CD4-positive, alpha-beta T cell treated with Interleukin-17A for 4 hours (primary cell): ENCODE data around the gene TCEANC2.
"Not testable (repeated sequence)": the region's sequence is repeated elsewhere in the genome, so short reads cannot be mapped to it uniquely, and the experiment has no call there.

Experiments used
- DNase-seq: peaks from one replicate; pipeline ENCODE4 v3.0.0-alpha.2; 2020; ENCODE audit warnings: mixed read lengths

The TCEANC2 gene

DNA sequence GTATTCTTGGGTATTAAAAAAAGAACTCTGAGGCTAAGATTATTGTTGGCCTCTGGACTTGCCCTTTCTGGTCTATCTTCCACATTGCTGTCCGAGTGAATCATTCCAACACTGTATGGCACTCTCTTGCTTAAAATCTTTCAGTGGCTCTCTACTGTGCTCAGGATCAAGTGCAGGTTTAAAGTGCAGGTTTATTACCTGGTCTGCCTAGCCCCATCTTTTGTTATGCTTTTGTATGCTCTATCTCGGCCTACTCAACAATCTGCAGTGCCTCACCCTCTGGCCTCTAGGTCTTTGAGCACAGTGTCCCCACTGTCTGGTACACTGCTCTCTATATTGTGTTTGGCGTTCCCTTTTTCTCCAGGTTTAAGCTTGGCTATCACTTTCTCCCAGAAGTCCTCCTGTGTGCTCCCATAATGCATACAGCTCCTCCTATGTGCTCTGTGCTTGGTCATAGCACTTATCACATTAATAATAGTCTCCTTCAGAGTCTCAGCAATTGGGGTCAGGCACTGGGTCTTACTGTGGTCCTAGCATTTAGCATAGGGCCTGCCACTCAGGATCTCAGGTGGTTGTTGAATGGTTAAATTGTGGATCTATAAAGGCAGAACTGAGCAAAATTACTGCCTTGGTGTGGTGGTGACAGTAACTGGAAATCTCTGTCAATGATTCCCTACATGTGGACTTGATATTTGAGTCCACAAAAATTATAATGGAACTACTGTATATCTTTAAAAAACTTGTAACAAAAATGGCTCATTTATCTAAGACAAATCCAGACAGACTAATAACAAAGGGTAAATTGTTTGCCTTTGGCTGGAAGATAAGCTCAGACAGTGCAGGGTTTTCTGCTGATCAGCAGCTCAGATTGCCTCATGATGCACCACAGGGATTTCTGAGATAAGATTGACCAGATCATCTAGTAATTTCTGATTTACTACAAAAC lies 24.8 kb upstream of the TCEANC2 start:
- DNase-seq: no peak

DNA sequence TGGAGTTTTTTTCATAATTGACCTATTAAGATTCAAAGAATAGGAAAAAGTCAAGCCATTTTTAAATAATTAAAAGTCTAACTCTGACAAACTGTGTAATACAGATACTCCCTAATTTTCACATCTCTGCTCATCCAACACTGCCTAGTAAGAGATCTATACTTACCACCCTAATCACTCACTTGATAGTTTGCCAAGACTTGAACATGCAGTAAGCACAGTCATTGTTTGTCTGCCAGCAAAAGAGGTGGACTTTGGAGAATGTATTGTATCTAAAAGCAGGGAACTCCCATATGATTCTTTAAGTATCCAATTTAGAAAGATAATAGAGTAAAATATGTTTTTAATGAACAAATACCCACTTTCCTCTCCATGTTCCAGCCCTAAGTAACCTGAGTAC lies 15.9 kb upstream of the TCEANC2 start:
- no peak for DNase-seq

DNA sequence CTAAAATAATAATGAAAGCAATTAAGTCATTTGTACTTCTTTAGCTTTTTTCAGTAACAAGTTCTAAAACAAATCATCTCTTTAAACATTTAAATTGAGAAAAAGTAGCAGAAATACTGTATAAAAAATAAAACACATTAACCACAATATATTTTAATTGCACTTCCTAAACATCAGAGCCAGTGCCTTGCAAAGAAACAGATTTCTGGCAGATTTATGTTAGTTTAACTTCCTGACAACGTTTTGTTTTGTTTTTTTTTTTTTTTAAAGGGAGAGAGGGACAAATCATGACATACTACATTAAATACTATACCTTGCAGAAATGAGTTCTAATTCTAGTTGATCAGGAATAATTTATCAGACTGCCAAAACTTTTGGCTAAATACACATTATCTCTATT lies 11.6 kb upstream of the TCEANC2 start:
- no peak for DNase-seq

DNA sequence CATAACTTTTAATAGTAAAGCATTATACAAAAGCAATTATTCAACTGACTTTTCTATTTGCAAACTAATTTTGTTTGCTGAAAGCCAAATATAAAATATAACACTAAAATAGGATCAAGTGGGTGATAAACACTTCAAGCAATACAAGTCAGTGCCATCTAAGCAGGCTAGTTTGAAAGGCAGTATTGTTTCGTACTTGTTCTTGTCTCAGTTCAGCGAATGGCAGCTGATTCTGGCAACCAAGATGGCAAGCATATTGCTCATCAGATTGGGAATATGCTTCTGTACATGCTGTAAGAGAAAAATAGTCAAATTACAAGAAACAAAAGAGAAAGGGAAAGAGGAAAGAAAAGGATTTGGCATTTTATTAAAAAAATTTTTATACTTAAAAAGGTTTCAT lies 7.9 kb upstream of the TCEANC2 start:
- no peak for DNase-seq

DNA sequence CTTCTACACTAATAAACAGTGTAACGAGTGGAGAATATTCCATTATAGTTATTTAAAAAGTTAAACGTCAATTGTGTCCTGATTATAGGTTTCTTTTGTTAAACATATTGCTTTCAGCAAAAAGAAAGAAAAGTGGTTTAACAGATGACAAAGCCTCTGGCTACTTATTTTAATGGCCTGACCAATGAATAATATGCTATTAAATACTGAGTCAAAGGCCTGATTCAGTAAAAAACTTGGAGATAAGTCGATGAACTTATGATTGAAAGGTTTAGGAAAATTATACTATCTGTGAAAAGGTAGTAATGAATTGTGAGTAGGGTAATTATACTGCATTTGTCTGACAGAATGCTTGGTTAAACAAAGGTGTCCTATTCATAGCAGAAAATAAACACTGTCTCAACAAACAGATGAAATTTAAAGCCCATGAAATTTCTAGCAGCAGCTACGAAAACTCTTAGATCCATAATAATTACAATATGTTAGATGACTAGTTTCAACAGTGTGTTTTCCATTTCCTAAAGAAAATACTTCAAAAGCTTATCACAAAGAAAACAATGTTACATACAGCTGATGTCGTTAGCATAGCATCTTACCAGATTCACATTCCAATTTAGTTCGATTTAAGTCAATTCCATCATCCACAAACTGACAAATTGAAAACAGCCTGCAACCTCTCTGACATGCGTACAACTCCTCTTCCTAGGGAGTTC lies 6.6 kb upstream of the TCEANC2 start:
- DNase-seq: no peak

DNA sequence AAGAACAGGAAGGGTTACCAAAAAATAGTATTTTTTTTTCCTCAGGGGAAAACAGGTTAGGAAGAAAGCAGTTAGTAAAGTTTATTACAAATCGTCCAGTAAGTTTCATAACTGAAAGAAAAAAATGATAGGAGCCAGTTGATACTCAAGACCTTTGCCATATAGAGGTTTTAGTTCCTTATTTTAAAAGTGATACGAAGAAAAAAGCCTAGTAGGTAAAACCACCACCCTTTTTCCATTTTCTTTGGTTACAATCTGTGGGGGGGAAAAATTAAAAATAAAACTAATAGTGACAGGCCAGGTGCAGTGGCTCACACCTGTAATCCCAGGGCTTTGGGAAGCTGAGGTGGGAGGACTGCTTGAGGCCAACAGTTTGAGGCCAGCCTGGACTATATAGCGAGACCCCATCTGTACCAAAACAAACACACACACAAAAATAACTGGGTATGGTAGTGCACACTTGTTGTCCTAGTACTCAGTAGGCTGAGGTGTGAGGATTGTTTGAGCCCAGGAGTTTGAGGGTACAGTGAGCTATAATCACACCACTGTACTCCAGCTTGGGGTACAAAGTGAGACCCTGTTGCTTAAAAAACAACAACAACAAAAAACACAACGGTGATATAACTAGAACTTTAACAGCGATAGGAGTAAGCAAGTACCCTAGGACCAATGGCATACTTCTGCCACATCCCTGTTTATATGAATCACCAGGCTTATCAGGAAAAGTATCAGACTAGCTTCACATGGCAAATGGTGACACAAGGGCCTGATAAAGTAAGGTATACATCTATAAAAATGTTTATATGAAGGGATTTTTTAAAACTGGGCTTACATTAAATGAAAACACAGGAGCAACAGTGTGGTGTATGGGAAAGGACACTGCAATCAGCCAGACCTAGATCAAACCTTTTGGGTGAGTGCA lies 5.8 kb upstream of the TCEANC2 start:
- no peak for DNase-seq

DNA sequence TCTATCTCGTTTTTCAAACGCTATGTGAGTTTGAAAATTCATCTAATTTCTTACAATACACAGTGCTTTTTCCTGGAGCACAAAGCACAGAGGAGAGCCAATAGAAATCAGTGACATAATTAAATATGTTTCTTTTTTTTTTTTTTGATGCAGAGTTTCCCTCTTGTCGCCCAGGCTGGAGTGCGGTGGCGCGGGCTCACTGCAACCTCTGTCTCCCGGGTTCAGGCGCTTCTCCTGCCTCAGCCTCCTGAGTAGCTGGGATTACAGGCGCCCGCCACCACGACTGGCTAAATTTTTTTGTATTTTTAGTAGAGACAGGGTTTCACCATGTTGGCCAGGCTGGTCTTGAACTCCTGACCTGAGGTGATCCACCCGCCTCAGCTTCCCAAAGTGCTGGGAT lies 3.0 kb upstream of the TCEANC2 start:
- not testable (repeated sequence) for DNase-seq

DNA sequence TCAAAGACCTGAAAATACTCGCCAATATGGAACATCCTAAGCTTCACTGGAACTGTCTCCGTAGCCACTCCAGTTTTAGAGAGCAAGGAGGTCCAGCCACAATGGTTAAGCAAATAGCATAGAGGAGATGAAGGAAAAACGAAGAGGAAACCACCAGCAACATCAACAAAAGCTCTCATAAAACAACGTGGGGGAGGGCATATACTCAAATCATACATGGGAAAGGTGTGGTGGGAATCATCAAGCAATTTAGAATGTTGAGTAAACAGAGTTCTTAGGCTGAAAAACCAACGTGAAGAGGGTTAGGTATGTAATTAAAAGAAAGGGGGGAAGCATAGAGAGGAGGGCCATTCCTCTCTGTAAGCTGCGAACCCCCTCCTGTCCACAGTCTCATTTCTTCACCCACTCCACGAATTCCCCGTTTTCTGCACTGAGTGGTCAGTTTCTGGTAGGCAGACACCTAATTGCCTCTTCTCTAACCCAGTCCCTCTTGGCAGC lies 1.4 kb upstream of the TCEANC2 start:
- no peak for DNase-seq

DNA sequence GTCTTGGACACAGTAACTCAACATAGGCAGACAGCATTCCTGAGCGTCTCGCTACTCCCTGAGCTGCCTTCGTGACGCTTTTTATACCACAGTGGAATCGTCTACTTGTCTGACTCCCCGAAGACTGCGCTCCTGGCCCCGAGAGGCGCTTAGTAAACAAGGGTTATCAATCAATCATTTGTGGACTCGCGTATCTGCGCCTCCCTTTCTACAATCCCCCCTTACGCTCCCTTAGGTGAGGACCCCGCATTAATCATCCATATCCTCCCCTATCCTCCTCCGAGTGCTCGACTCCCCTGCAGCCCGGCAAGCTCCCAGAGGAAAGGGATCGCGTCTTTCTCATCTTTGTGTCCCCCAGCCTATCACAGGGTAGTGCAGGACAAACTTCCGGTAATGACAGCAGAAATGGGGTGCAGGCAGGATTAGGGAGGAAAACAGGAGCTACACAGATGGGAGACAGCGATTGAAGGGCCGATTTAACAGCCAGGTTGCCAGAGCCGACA lies 926 bp upstream of the TCEANC2 start:
- DNase-seq: peak; percentile 34

DNA sequence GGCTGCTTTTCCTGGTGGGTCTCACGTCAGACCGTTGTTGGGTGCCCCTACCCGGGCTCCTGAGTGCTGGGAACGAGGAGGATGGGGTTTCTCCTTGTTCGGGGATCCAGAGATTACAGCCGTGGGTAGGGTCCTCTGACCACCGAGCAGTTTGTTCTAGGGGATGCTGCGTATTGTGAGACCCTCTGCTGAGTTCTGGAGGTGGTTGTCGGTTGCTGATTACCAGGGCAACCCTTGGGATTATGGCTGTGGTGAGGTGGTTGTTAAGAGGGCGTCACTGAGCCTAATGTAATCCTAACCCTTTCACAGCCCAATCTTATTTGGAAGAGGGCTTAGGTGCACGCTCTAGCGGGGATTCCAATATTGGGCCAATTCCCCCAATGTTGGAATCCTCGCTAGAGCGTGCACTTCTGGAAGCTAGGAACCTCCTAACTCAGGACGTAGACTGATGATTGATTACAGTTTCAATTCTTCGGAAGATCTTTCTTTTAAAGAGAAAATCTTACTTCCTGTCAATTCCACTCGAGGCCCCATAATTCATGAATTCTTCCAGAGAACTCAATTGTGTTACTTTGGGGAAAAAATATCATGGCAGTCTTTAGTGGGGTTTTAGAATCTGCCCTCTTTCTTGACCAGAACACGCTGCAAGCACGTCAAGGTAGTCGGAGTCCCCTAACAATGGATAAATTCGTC lies 483 bp downstream of the TCEANC2 start:
- no peak for DNase-seq

DNA sequence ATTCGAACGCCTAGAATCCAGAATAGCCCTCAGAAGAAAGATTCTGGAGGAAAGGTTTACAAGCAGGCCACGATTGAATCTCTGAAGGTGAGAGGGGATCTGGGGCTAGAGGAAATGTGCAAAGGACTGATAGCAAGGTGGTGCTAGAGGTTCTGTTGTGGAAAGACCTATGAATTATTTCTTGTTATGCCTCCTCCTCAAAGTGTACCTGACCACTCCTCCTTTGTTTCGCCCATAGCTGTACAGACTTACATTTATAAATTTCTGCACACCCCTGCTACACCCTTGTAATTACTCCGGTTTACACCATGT lies 986 bp downstream of the TCEANC2 start:
- no peak for DNase-seq

DNA sequence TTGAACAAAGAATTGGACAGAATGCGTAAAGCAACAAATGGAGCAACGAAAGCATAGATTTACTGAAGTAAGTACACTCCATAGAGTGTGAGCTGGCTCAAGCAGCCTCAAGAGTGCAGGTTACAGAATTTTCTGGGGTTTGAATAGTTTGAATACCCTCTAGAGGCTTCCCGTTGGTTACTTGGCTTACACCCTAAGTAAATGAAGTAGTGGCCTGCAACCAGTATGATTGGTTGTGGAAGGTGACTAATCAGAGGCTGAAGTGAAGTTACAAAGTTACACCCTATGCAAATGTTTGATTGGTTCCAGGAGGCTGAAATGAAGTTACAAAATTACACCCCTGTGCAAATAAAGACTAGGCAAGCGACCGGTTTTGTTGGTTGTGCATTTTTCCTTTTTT lies 10.9 kb downstream of the TCEANC2 start:
- DNase-seq: no peak

DNA sequence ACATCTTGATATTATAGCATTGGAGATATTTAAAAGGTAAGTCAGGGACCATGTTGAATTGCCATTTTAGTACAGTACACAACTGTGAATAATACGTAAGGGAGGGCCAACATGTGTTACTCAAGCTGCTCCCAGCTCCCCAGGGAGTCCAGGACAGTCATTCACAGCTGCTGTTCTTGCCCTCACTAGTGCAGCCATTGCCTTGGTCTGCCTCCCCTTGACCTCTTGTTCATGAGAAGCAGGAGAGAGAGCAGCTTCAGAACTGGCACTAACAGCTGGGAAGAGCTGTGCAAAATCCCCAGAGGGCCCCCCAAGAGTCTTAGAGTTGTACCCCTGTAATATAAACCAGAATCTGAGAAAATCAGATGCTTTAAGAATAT lies 16.4 kb downstream of the TCEANC2 start:
- no peak for DNase-seq

DNA sequence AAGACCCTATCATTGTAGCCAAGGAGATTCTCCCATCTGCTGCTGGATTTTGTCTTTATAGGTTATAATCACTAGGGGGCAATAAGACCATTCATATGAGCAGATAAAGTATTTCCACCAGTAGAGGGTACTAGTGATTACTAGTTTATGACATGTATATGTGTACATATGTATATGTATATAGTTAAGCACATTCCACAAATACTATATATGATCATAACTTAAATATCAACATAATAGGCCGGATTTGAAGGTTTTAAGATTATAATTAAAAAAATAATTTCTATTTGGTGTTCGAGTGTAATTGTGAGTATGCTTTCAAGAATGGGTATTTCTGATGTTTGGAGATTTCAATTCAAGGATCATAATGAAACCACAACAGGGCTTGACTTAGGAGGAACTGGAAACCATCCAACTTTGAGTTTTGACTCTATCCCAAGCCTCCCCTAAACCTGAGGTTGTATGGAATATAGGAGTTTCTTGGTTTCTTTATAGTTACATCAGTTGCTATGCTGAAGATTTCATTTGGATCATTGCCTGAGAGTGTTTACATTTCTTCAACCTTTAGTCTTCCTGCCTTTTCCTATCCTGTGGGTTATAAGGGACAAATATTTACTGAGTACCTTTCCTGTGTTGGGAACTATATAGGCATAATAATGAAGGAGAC lies 16.9 kb downstream of the TCEANC2 start:
- no peak for DNase-seq

DNA sequence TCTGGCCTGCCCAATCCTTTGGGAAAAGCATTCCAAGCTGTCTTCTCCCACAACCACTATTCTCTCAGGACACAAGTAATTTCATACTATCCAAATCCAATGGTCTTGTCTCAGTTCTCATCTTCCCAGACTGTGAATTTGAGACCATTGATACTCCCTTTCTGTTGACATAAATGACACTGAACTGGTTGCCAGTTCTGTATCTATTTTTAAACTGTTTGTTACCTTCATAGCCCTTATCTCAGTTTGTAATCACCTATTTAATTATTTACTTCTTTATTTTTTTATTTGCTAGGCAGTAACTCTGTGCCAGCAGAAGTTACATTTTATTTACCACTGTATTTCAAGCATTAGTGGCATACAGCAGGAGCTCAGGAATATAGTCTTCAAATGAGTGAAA lies 24.0 kb downstream of the TCEANC2 start:
- no peak for DNase-seq

DNA sequence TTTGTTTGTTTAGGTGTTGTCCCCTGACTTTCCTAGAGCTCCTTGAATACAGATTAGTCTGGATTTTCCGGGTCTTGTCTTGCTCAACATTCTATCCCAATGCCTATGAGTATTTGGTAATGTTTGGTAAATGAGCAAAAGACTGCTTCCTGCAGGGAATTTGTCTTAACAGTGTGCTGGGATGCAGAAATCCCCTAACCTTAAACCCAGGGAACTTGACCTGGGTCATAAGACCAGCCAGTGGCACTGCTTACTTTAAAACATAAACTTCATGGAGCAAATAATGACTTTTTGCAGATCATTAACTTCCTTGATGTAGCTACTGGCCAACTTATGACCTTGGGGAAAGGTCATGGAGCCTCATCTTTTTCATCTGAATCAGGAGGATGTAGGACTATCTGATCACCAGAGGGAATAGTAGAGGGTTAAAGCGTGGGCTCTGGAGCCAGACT lies 27.2 kb downstream of the TCEANC2 start:
- DNase-seq: no peak

DNA sequence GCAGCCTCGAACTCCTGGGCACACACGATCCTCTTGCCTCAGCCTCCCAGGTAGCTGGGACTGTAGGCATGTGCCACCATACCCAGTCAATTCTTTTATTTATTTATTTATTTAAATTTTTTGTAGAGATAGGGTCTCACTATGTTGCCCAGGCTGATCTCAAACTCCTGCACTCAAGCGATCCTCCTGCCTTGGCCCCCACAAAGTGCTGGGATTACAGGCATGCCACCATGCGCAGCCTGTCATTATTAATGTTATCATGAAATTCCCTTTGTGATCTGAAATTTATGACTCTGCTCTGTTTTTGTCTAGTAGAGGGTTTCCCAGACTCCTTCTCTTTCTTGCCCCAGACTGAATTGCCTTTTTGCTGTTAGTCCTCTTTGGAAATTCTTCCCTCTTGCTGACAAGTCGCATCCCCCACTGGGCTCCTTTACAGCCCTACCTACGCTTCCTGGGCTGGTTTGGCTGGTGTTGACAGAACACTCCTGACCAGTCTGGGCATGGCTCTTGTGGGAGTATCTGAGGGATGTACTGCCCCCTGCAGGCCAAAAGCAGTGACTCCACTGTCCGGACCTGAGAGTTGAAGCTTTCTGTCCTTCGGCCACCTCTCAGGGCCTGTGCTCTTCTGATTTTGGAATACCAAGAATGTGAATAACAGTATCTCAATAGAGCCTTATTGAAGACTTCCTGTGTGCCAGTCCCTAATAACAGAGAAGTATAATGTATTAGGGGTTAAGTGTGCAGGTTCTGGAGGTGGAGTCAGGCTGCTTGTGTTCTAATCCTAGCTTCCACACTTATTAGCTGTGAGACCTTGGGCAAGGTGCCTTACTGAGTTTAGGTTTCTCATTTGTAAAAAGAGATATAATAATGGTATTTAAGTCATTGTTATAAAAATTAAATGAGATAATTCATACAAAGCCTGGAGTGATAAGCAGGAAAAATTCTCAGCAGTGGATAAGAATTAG lies 28.2 kb downstream of the TCEANC2 start:
- peak; percentile 66 for DNase-seq

DNA sequence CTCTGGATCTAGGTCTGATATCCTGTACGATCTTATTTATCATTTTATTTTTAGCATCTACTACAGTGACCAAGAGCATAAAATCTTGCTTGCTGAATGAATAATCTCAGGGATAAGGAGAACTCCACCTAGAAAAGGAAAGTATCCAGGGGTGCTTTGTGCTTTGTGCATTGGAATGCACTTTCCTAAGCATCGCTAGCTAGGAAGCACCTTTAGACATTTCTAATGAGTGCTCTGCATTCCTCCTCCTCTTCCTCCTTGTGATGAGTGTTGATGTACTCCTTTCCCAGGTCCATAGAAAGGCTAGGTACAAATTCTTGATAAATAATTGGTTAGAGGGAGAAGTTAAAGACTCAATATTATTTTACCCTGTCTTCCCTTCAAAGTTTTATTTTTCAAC lies 31.4 kb downstream of the TCEANC2 start:
- no peak for DNase-seq

DNA sequence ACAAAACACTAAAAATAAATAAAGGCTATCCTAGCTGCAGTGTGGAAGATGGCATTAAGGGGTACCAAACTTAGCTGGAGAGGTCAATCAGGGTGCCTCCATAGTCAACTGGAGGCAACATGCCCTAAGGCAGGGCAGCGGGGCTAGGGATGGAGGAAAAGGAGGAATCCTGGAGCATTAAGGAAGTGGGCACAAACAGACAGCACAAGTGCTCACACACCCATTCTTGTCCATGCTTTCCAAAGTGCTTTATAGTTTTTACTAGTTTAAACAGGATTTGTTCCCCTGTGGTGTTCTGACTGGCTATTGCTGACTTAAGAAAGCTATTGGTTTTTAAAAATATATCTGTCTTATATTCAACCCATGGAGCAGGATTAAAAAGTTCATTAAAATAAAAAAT lies 33.3 kb downstream of the TCEANC2 start:
- DNase-seq: no peak

DNA sequence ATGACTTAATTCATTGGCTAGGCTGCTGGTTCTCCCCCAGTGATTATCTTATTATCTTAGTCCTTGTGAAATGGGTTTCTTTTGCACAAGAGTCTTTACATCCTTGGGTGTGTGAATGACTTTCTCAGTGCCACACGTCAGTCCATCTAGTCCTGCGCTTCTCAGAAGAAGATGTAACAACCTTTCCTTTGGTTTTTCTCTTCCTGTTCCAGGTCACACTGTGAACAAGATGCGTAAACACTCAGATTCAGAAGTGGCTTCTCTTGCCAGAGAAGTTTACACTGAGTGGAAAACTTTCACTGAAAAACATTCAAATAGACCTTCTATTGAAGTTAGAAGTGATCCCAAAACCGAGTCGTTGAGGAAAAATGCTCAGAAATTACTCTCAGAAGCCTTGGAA lies 35.0 kb downstream of the TCEANC2 start:
- no peak for DNase-seq
